ENCODE data around the gene IQGAP2. TPM values are rescaled to one million over a fixed set of nuclear protein-coding genes. Genes with fewer than 3 reads are reported as not detected.

IQGAP2 gene
- total and polyA plus RNA-seq, 2 of the 8 experiments (the other 6 are each of a cell fraction or from before 2014, with no cell fraction given) = 19.7 to 66.0 TPM

- no peak for TF ChIP-seq HDAC2 (IDR thresholded peaks at IDR 0.05; ENCODE audit: borderline replicate concordance in 1 of 2, low read depth in 2 of 2, low read length in 2 of 2)
- TF ChIP-seq KDM5A (IDR thresholded peaks at IDR 0.05; ENCODE audit: low read length) = no peak
- no peak for TF ChIP-seq SRF (IDR thresholded peaks at IDR 0.05; ENCODE audit: low read depth, low read length)
- TF ChIP-seq POU5F1 (IDR thresholded peaks at IDR 0.05; ENCODE audit: low read depth, low read length) = no peak
- no peak for TF ChIP-seq TAF7 (optimal IDR thresholded peaks at IDR 0.05; ENCODE audit: borderline replicate concordance, low read depth, low read length)
- TF ChIP-seq JUN (IDR thresholded peaks at IDR 0.05; ENCODE audit: low read depth, low read length) = no peak
- TF ChIP-seq SUZ12 (IDR thresholded peaks at IDR 0.05; ENCODE audit: low read length) = no peak
These were observed 38.0 kb downstream of the IQGAP2 start (continued) for GRCh38 chr5:76441101-76441500.

Data from H1 (cell line).